SK-MEL-5 (cell line): ENCODE measurements around the gene INPP5D. TPM values are rescaled to one million over a fixed set of nuclear protein-coding genes. Genes with fewer than 3 reads are reported as not detected.
"Not testable (repeated sequence)": the region's sequence is repeated elsewhere in the genome, so short reads cannot be mapped to it uniquely, and the experiment has no call there.

ENCODE experiments used
- DNase-seq: peaks from one replicate; pipeline ENCODE4 v3.0.0-alpha.2; 2016; ENCODE audit warnings: low read depth, low spot score
- in situ Hi-C: cut with HindIII; loops from 2 replicates; pipeline ENCODE4 v1.10.0; 2016; ENCODE audit warnings: low sequenced_read_pairs, high pct_unique_total_duplicates, low pct_unique_long_range_greater_than_20kb
- total RNA-seq: library from RNA; depleted of rRNA; stranded (reverse); fragments of >200 nt; shearing (Covaris generic); gene quantifications from 2 replicates; pipeline ENCODE4 v1.2.3, GENCODE V29; 2014

Gene INPP5D
- total RNA-seq, 1 experiment from 2014 or later = 0.50 TPM

DNA sequence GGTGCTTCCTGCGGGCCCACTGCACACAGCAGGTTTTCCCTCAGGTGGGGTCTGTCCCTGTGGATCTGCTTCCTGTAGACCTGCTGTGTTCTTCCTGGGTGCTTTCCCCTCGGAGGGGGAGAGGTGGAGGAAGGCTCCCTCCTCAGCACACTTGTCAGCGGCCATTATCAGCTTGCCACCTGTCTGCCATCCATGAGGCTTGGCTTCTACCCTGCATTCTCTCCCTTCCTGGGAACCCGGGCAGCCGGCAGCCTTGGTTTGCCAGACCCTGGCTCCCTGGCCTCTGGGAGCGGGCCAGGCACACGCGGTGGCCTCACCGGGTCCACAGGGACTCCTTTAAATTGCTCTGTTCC is 58.5 kb downstream of the INPP5D start:
- in situ Hi-C loops = no loop called here
- no peak for DNase-seq

DNA sequence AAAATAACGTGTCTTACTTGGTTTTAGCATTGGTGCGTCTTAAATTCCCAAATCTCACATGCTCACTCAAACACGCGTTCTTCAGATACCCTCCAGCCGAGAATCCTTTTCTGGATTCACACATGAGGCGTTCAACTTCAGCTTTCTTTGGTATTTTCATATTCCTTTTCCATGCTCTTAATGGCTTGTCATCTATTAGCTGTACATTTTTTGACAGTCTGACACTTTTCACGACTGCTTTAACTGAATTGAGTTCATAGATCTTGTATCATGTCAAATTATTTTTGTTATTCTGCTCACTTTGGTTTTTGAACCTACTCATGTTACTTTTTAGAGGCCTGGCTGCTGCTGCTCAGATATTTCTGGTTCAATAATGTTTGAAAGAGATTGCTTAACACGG is 59.0 kb downstream of the INPP5D start:
- in situ Hi-C loops = no loop called here
- no peak for DNase-seq

DNA sequence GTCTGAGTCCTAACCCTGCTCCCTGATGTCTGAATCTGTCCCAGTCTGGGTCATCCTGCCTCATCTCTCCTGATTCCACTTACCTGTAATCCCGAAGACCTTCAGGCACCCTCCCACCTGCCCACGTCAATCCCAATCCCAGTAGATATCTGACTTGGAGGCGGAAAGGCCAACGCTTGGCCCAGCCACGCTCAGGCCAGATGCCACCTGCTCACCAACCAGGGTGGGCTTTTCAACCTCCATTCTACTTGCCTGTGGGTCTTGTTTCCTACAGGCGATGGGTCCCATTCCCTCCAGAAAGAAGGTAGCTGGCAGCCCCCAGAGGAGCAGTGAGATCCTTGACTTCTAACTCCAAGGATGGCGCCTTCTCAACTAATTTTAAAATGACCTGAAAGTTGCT is 59.7 kb downstream of the INPP5D start:
- in situ Hi-C loops = no loop called here

DNA sequence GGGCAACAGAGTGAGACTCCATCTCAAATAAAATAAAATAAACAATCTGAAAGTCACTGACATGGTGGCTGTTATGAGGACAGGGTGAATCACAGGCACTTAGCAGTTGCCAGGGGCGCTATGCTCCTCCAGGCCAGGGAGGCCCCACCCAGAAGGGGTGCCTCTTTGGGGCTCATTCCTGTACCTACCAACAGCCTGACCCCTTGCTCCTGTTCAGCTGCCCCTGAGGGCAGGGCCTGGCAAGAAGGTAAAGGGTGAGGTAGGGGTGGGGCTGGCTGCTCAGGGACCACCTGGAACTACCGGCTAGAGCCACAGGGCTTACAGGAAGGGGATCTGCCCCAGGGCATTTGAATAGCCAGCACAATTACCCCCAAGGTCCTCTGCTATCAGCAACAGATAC is 60.3 kb downstream of the INPP5D start:
- DNase-seq = no peak
- in situ Hi-C loops = no loop called here

More for the DNA sequence above, 59.7 kb downstream of the INPP5D start:
- DNase-seq = no peak

DNA sequence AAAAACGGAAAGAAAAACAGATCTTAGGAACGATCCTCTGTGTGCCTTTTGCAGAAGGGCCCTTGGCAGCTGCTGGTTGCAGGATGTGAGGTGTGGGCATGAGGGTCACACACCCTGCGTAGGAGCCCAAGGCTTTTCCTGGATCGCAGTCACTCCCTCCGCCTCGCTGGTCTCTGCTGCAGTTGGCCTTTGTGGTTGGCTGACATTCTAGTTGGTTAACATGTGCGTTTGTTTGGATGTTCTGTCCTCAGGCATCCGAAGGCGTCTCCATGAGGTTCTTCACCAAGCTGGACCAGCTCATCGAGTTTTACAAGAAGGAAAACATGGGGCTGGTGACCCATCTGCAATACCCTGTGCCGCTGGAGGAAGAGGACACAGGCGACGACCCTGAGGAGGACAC is 61.7 kb downstream of the INPP5D start:
- in situ Hi-C loops = no loop called here
- peak; percentile 10 for DNase-seq

DNA sequence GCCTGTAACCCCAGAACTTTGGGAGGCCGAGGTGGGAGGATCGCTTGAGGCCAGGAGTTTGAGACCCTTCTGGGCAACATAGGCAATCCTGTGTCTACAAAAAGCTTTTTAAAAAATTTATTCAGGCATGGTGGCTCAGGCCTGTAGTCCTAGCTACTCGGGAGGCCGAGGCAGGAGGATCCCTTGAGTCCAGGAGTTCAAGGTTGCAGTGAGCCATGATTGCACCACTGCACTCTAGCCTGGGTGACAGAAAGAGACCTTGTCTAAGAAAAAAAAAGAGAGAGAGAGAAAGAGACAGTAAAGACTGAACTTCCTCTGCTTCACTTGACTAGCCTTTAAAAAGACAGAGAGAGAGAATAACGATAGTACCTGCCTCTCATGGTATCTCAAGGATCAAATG is 62.4 kb downstream of the INPP5D start:
- in situ Hi-C loops = no loop called here
- no peak for DNase-seq

DNA sequence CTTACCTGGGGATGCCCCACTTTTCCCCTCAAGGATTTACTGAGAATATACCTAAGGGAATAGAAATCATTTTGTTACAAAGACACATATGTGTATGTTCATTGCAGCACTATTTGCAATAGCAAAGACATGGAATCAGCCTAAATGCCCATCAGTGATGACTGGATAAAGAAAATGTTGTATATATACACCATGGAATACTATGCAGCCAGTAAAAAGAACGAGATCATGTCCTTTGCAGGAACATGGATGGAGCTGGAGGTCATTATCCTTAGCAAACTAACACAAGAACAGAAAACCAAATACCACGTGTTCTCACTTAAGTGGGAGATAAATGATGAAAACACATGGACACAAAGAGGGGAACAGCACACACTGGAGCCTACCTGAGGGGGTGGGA is 63.4 kb downstream of the INPP5D start:
- in situ Hi-C loops, DNase-seq: not testable (repeated sequence)

DNA sequence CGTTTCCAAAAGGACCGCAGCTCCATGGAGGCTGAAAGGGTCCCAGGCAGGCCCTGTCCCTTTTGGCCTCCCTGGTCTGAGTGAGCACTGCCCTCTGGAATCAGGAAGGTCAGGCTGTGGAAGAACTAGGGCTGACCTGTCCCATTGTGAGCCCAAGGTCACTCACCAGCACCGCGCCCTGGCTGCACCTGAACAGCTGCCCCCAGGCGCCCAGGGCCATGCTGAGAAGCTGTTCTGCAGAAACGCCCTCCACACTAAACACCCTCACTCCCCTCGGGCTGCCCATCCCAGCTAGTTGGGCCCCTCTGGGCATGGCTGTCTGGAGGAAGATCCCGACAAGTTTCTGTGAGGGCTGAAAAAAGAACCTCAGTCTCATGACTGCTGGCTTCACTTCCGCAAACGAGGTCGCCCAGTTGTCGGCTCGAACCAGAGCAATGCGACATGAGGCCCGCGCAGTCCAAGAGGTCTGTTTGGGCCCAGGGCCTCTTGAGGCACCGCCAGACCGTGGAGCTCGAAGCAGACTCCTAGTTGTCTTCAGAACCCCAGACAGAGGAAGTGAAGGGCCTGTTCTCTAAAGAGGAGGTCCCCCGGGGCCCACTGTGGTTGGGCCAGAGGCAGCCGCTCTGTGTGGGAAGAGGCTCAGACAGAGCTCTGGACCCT is 64.4 kb downstream of the INPP5D start:
- no peak for DNase-seq
- in situ Hi-C loops = no loop called here

DNA sequence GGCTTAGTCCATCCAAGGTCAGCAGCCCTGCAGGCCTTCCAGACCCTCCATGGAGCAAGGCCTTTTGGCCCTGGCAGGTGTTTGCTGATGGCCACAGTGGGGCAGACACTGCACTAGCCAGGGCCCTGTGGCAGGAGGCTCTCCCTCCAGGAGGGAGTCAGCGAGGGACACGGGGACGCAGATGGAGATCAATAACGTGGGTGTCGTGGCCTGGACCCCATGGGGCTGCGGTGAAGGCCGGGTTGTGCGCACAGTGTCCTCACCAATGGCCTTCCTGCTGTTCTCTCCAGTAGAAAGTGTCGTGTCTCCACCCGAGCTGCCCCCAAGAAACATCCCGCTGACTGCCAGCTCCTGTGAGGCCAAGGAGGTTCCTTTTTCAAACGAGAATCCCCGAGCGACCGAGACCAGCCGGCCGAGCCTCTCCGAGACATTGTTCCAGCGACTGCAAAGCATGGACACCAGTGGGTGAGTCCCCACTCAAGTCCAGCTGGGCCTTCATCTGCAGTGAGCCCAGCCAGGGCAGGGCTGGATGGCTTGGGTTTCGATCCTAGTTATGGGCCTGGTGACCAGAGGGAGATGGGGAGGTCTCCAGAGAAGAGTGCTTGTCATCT is 65.4 kb downstream of the INPP5D start:
- DNase-seq = no peak
- in situ Hi-C loops = no loop called here

DNA sequence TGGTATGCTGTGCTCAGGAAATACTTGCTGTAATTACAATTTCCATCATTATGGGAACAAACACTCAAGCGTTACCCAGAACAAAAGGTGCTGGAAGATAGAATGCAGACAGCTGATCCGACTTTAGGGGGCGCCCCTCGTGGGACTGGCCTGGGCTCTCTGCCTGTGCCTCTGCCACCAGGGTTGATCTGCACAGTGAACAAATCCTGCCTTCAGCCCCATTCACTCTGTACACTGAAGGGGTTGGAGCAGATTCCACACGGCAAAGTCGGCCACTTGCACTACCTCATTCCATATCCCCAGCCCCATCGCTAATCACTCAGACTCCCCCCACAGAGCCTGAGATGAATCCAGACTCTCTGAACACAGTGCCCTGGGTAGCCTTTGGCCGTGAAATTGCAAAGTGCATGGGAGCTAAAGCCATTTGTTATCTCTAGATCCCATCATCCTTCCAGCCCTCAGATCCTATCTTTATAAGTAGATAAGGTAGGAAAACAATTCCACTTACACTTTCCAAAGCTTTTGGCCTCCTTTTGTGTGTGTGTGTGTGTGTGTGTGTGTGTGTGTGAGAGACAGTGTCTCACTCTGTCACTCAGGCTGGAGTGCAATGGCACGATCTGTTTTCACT is 69.3 kb downstream of the INPP5D start:
- DNase-seq = peak; percentile 37
- in situ Hi-C loops = no loop called here

DNA sequence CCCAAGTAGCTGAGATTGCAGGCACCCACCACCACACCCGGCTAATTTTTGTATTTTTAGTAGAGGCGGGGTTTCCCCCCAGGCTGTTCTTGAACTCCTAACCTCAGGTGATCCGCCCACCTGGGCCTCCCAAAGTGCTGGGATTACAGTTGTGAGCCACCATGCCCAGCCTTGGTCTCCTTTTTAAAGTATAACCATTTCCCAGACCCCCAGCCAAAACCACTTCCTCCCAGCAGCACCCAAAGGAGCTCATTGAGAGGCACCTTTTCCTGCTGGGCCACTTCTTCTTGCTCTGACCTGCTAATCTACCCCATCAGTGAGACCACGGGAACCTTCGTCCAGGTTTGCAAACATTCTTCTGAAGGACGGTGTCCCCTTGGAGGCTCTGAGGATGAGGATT is 69.9 kb downstream of the INPP5D start:
- no peak for DNase-seq
- in situ Hi-C loops = no loop called here

DNA sequence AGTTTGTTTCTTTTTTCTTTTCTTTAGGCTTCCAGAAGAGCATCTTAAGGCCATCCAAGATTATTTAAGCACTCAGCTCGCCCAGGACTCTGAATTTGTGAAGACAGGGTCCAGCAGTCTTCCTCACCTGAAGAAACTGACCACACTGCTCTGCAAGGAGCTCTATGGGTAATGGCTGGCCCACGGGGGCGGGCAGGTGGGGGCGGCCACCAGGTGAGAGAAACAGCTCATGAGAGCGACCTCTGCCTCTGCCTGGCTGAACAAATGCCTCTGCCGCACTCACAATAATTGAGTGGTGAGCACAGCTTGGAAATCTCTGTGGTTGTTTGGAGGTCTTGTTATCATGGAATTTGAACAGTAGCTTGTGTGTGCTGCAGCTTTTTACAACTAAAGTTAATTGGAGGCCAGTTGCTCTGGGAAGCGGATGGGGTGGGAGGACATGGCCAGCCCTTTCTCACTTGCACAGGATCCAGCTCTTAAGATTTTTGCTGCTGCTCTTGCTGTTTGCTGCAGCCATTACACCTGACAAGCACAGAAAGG is 70.4 kb downstream of the INPP5D start:
- in situ Hi-C loops = no loop called here
- no peak for DNase-seq

DNA sequence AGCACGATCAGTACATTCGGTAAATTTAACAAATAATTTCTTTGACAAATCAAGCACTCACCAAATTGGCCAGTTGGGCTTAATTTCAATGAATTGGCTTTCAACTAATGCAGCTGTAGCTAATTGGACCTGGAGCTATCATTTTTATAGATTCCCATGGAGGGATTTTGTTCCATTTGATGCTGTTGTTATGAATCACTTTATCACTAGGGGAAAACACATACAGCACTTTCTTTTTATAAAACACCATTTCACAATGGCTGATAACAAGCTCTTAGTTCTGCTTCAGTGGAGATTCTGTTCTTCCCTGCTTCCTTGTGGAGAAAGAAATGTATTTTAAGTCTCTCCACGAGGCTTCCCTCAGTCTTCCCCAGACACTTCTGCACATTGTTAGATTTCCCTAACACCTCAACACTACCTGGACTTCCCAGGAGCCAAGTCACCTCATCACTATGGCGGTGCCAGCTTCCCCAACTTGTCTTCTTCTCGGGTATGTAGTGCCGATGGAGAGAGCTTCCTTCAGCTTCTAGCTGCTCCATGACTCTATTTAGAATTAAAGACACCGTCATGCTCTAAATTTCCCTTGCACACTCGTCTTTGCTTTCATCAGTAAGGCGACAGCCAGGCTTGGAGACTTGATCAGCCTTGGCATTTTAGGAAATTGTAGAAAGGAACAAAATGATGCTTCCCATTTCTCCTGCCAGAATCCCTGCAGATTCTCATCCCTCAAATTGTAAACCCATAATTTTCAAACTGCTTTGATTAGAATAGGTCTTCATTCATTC is 72.0 kb downstream of the INPP5D start:
- no peak for DNase-seq
- in situ Hi-C loops = no loop called here

DNA sequence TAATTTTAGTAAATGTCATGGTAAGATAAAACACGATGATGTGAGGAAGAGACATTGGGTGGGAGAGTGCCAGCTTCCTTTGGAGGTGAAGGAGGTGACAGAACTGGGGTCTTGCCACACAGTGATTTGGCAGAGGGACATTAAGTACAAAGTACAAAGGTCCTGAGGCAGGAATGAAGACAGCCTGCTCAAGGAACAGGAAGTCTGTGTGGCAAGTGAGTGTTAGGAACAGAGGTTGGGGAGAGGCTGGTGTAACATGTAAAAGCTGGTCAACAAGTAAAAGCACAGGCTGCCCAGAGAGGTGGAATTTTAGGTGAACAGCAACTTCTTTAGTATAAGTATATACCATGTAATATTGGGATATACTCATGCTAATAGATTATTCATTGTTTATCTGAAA is 73.1 kb downstream of the INPP5D start:
- in situ Hi-C loops = no loop called here
- DNase-seq = no peak

DNA sequence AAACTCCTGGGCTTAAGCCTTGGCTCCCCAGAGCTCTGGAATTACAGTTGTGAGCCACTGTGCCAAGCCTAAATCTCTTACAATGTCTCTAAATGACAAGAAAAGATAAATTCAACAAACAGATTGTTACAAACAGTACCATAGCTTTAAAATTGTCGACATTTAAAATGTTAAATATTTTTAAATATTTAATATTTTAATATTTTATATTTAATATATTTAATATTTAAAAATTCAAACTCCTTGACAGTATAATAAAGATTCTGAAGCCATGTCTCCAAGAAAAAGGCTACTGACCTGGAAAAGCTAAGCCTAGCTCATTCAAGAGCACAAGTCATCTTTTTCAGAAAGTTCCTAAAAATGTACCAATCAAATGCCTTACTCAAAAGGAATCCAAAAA is 75.3 kb downstream of the INPP5D start:
- in situ Hi-C loops = no loop called here

DNA sequence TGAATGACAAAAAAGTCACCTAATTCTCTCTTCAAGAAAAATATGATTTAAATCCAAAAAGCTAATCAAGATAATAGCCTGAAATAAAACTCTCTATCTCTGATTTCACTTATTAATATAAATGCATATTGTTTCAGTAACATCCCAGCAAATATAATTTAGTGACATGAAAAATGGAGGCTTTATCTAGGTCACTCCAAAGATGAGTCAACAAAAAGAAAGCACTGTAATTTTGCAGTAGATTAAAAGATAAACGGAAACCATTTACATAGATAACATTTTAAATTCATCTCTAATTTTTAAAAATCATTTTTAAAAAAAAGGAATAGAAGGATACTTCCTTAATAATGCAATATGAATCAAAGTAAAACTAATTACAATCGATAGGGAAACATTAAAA is 76.9 kb downstream of the INPP5D start:
- DNase-seq = no peak

More for the DNA sequence above, 75.3 kb downstream of the INPP5D start:
- DNase-seq = no peak

DNA sequence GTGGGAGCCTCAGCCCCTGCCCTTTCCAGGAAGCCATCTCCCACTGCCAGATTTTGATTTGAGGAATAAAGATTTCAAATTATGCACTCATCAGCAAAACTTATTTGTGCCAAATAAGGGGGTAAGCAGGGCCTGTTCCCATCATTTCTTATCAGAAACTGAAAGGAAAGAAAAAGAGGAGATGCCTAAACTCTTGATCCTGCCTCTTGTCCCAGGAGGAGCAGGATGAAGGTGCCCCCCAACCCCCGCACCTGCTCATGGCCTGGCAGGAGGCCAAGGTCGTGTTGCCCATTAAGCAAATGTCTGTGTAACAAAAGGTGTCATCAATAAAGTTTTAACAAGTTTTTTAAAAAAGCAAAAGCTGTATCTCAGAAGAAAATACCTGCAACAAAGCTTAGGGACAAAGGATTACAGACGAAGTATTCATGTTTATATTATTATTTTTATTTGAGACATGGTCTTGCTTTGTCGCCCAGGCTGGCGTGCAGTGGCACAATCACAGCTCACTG is 80.0 kb downstream of the INPP5D start:
- in situ Hi-C loops = no loop called here
- DNase-seq = no peak

More for the DNA sequence above, 76.9 kb downstream of the INPP5D start:
- in situ Hi-C loops = no loop called here

DNA sequence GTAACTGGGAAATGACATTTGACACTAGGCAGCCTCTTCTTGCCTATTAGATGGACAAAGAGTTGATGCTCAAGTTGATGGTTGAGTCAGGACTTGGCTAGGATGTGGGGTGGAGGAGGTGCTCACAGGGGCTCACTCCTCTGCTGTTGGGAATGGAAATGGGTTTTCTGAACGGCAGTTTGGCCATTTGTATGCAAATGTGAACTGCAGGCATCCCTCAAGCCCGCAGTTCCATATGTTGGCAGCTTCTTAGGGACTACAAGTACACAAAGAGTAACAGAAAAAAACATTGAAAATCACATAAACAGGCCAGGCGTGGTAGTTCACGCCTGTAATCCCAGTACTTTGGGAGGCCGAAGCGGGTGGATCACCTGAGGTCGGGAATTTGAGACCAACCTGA is 80.8 kb downstream of the INPP5D start:
- in situ Hi-C loops = no loop called here
- DNase-seq = no peak
